Loucy (cell line): Measurements from ENCODE around the gene LRCH1.

Experiments
- H2AFZ ChIP-seq: fragments of 200-600 bp; sonication (generic); 2 replicates; pipeline ENCODE4 v1.6.0; 2016; ENCODE audit warnings: antibody characterized with exemption, mild to moderate bottlenecking, low read length, moderate library complexity
- H3F3A ChIP-seq: fragments of 200-600 bp; 2 replicates; pipeline ENCODE4 v1.6.0; 2016; ENCODE audit warnings: antibody characterized with exemption, low read depth, mild to moderate bottlenecking
- H3K27me3 ChIP-seq: fragments of 200-600 bp; sonication (generic); 2 replicates; pipeline ENCODE4 v1.6.1; 2014; ENCODE audit warnings: low read length, mild to moderate bottlenecking; ENCODE audit not compliant: insufficient read depth, poor library complexity, severe bottlenecking
- H3K36me3 ChIP-seq: fragments of 200-600 bp; sonication (generic); 2 replicates; pipeline ENCODE4 v1.6.1; 2016; ENCODE audit warnings: low read length; ENCODE audit not compliant: insufficient read depth
- H3K4me1 ChIP-seq: fragments of 200-600 bp; sonication (generic); 2 replicates; pipeline ENCODE4 v1.5.1; 2014; ENCODE audit warnings: low read length, mild to moderate bottlenecking; ENCODE audit not compliant: insufficient read depth, poor library complexity, severe bottlenecking
- H3K4me2 ChIP-seq: fragments of 200-600 bp; sonication (generic); 2 replicates; pipeline ENCODE4 v1.6.0; 2014; ENCODE audit warnings: antibody characterized with exemption, low read length, low read depth, mild to moderate bottlenecking; ENCODE audit not compliant: poor library complexity, severe bottlenecking
- H3K4me3 ChIP-seq: fragments of 200-600 bp; sonication (generic); 2 replicates; pipeline ENCODE4 v1.5.1; 2014; ENCODE audit warnings: low read length, mild to moderate bottlenecking, mixed read lengths; ENCODE audit not compliant: poor library complexity, severe bottlenecking
- H3K79me2 ChIP-seq: fragments of 200-600 bp; sonication (generic); 2 replicates; pipeline ENCODE4 v1.6.1; 2014; ENCODE audit warnings: low read length; ENCODE audit not compliant: insufficient read depth
- H3K9ac ChIP-seq: fragments of 200-600 bp; sonication (generic); 2 replicates; pipeline ENCODE4 v1.6.0; 2014; ENCODE audit warnings: mild to moderate bottlenecking, low read depth, low read length, moderate library complexity; ENCODE audit not compliant: poor library complexity, severe bottlenecking
- H3K9me2 ChIP-seq: fragments of 200-600 bp; sonication (generic); replicated peaks from 2 replicates; pipeline ENCODE4 v1.6.1; 2016; ENCODE audit warnings: low read depth, low read length, mixed read lengths
- H3K9me3 ChIP-seq: fragments of 200-600 bp; sonication (generic); 2 replicates; pipeline ENCODE4 v1.6.1; 2014; ENCODE audit warnings: mild to moderate bottlenecking, antibody characterized with exemption, low read length, low read depth; ENCODE audit not compliant: insufficient read depth
- H4K20me1 ChIP-seq: fragments of 200-600 bp; sonication (generic); 2 replicates; pipeline ENCODE4 v1.6.0; 2014; ENCODE audit warnings: antibody characterized with exemption, low read length, mild to moderate bottlenecking; ENCODE audit not compliant: insufficient read depth, poor library complexity, severe bottlenecking
- CTCF ChIP-seq: fragments of 200-600 bp; sonication (generic); conservative IDR thresholded peaks from 2 replicates; pipeline ENCODE4 v1.5.1; 2014; ENCODE audit warnings: mild to moderate bottlenecking, antibody characterized with exemption, low read length
- EZH2phosphoT487 ChIP-seq: fragments of 200-600 bp; IDR thresholded peaks from 2 replicates; pipeline ENCODE4 v1.6.1; 2018; ENCODE audit warnings: antibody characterized with exemption, mild to moderate bottlenecking, moderate library complexity, borderline replicate concordance

The LRCH1 gene

GRCh38 chr13:46633416-46633815 lies 80.4 kb downstream of the LRCH1 start:
- peaks cover 12% of the 10 kb centered on the region for H4K20me1 ChIP-seq
- no peak overlapping the region for H3K4me2 ChIP-seq
- H2AFZ ChIP-seq, result no peak overlapping the region
- no peaks in the 10 kb centered on the region for H3K9me2 ChIP-seq
- no peak for TF ChIP-seq CTCF
- no peak for TF ChIP-seq EZH2phosphoT487
- no peak overlapping the region for H3K4me3 ChIP-seq
- H3K4me1 ChIP-seq, result peaks cover 29% of the 10 kb centered on the region
- H3K27me3 ChIP-seq, result no peaks in the 10 kb centered on the region
- H3F3A ChIP-seq, result no peaks in the 10 kb centered on the region
- no peaks in the 10 kb centered on the region for H3K36me3 ChIP-seq
- H3K9me3 ChIP-seq, result no peaks in the 10 kb centered on the region
- no peak overlapping the region for H3K9ac ChIP-seq
- peaks cover 86% of the 10 kb centered on the region for H3K79me2 ChIP-seq

- peaks cover 8% of the 10 kb centered on the region for H4K20me1 ChIP-seq
- TF ChIP-seq EZH2phosphoT487 (no peak), CTCF (no peak)
Measured at GRCh38 chr13:46636451-46636850, 83.5 kb downstream of the LRCH1 start.

GRCh38 chr13:46637213-46637612 lies 84.2 kb downstream of the LRCH1 start:
- H2AFZ ChIP-seq, result no peak overlapping the region
- no peaks in the 10 kb centered on the region for H3K36me3 ChIP-seq
- H3F3A ChIP-seq, result no peaks in the 10 kb centered on the region
- H3K9me3 ChIP-seq, result no peaks in the 10 kb centered on the region
- H3K4me3 ChIP-seq, result no peak overlapping the region
- TF ChIP-seq CTCF, result no peak
- TF ChIP-seq EZH2phosphoT487, result no peak
- peaks cover 13% of the 10 kb centered on the region for H4K20me1 ChIP-seq
- no peak overlapping the region for H3K9ac ChIP-seq
- no peaks in the 10 kb centered on the region for H3K9me2 ChIP-seq
- H3K4me2 ChIP-seq, result no peak overlapping the region
- peaks cover 15% of the 10 kb centered on the region for H3K4me1 ChIP-seq
- peaks cover 88% of the 10 kb centered on the region for H3K79me2 ChIP-seq
- no peaks in the 10 kb centered on the region for H3K27me3 ChIP-seq

More at GRCh38 chr13:46636451-46636850, 83.5 kb downstream of the LRCH1 start:
- Histone ChIP-seq H3K4me2 (no peak overlapping the region), H3K9ac (no peak overlapping the region), H3K36me3 (no peaks in the 10 kb centered on the region), H3K9me2 (no peaks in the 10 kb centered on the region), H3K9me3 (no peaks in the 10 kb centered on the region), H3K27me3 (no peaks in the 10 kb centered on the region), H3K4me3 (no peak overlapping the region), H3K79me2 (peaks cover 87% of the 10 kb centered on the region), H3K4me1 (peaks cover 15% of the 10 kb centered on the region), H3F3A (no peaks in the 10 kb centered on the region), H2AFZ (no peak overlapping the region)
